Upper lobe of left lung (tissue), 4 donors: ENCODE results near the gene NCOR2.

Experiments used
- CTCF ChIP-seq, 6 experiments: fragments of 450-650 bp in 4 of 6; fragments of 200-600 bp in 2 of 6; sonication (generic) in 2 of 6; IDR thresholded peaks; one replicate each; pipeline ENCODE4 v1.5.1; 2016 to 2019; ENCODE audit warnings: antibody characterized with exemption in 6 of 6
- EP300 ChIP-seq, 4 donors: sonication (generic); formaldehyde crosslinking; IDR thresholded peaks; one replicate each; pipeline ENCODE4 v1.5.1; 2017; ENCODE audit warnings: antibody characterized with exemption in 4 of 4, control low read depth in 2 of 4
- POLR2AphosphoS5 ChIP-seq, 2 donors: sonication (generic); formaldehyde crosslinking; IDR thresholded peaks; one replicate each; pipeline ENCODE4 v1.5.1; 2017; ENCODE audit warnings: antibody characterized with exemption in 2 of 2

GRCh38 chr12:124525455-124525854 lies 42.0 kb downstream of the NCOR2 start:
- no peak for TF ChIP-seq CTCF (IDR thresholded peaks at IDR 0.05)
- TF ChIP-seq POLR2AphosphoS5 (IDR thresholded peaks at IDR 0.05) = no peak
- no peak for TF ChIP-seq EP300 (IDR thresholded peaks at IDR 0.05)
